Stimulated activated CD8-positive, alpha-beta memory T cell treated with anti-CD3 and anti-CD28 coated beads, Interleukin-2, amount 100 ng/mL, for 48 hours (primary cell): ENCODE measurements around the gene GJE1.

Experiments used
- DNase-seq, 2 donors: peaks; one replicate each; pipeline ENCODE4 v3.0.0-alpha.2; 2020; ENCODE audit warnings: low read depth in 2 of 2

GJE1 gene

DNA sequence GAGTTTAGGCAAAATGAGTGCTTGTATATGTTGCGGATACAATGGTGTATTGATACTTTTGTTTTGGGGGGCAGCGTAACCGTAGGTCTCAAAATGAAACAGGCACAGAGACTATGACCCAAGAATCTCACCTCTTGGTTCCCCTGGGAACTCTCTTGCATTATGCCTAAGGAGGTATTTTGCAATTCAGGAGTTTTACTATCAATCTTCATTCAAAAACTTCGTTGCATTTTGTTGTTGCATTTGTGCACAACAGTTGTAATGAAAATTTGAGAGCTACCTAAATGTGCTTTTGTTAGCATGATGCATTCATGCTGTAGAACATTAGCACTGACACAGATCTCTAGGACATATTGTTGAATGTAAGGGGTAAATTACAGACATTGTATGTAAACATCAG lies 32.5 kb downstream of the GJE1 start:
- no peak for DNase-seq

DNA sequence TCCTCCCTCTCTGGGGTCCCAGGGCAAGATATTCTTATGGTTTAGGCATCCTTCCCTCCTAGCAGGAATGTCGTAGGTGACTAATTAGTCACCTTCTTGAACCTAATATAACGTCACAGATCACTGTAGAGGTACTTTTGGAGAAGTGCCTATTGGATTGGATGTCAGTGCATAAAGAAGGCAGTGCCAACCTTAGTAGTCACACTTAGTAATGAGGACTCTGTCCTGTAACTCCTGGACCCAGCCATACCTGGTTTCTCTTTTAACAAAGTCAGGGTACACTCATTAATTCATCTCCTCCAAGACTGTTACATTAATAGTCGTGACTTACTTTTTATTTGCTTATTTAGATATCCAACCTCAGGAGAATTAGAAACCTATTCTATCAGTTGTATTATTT lies 34.3 kb downstream of the GJE1 start:
- DNase-seq = no peak

DNA sequence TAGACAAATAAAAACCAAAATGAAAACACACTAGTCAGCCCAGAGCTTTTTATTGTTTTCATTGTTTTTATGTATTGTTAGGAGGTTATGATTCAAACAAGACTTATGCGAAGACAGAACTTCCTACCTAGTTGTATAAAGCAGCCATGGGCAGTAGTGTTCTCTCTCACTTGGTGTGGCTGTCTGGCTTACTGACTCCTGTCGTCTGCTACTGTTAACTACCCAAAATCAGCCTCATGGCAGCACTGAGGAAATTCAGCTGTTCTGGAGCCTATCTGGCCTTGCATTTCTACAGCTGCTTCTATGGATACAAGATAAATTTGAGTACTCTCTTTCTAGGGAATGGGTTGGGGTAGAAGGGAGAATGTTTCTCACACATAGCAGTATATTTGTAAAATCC lies 34.8 kb downstream of the GJE1 start:
- DNase-seq = no peak

DNA sequence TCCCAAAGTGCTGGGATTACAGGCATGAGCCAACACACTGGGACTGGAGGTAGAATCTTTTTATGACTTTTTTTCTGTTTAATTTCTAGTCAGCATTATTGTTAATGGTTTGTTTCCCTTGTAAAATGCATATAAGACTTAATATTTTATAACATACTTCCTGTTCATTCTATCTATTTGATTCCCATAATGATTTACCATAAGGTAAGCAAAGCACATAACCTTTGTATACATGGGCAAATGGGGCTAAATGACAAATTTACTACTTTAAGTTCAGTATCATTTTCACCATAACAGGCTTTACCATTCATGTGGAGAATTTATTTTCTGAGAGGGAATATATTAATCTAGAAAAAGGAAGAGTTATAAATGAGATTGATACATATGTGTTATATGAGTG lies 38.6 kb downstream of the GJE1 start:
- DNase-seq = no peak

DNA sequence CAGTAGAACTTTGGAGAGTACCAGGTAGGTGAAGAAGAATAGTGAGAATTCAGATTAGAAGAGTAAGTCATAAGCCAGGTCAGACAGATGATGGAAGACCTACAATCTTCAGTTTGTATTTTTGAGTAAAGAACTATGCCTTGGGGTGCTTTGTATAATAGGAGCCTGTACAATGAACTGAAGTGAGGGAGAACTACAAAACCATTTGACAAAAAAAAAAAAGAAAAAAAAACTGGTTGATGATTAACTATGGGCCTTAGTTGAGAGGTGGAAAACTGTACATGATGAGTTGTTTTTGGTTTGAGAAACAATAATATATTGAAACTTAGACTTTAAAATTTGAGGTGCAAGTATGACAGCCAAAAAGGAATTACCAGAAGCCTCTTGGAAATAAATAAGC lies 40.0 kb downstream of the GJE1 start:
- DNase-seq = no peak

DNA sequence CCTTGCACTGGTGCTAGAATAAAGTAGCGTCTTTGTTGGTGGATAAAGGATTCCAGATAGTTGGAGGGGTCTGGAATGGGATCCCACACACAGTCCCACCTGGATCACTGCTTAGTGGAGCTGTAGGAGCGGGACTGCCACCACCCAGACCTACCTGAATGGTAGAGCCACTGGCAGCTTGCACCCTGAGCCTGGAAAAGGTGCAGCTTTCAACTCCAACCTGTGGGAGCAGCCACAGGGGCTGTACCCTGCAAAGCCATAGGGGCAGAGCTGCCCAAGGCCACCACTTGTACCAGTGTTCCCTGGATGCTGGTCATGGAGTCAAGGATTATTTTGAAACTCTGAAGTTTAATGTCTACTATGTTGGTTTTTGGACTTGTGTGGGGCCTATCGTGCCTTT lies 41.3 kb downstream of the GJE1 start:
- DNase-seq = no peak

DNA sequence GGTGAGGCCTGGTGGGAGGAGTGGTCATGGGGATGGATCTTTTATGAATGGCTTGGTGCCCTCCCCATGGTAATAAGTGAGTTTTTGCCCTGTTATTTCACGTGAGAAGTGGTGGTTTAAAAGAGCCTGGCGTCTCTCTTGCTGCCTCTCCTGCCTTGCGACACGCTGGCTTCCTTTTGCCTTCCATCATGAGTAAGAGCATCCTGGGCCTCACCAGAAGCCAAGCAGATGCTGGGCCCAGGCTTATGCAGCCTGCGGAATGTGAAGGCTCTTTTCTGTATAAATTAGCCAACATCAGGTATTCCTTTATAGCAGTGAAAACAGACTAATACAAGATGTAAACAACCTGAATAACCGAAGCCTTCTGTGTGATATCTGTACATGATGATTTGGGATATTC lies 42.0 kb downstream of the GJE1 start:
- DNase-seq = no peak

DNA sequence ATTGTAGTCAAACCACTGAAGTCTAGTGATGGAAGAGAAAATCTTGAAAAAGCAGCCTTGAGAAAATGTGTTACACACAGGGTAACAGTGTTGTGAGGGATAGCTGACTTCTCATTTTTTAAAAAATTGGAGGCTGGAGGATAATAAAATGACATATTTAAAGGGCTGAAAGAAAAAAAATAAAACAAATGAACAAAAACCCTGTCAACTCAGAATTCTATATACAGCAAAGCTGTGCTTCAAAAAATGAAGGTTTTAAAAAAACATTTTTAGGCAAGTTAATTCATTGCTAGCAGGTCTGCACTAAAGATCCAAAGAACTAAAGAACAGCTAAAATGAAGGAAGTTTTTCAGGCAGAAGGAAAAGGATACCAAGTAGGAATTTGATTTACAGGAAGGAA lies 45.4 kb downstream of the GJE1 start:
- DNase-seq = no peak

DNA sequence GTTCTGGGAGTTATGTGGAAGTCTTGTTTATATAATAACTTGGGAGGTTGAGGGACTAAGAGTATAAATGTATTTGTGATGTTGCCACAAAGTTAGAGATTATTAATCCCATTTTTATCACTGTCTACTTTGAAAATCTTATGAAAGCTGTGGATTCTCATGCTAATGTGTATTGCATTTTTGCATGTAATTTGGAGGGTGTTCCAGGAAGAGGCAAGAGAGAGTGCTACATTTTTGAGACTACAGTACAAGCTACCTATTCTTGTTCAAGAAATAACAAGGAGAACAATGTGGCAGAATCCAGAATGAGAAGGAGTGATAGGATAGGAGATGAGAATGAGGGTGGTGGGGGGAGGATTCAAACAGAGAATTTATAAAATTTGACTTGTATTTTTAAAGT lies 49.3 kb downstream of the GJE1 start:
- DNase-seq = no peak

DNA sequence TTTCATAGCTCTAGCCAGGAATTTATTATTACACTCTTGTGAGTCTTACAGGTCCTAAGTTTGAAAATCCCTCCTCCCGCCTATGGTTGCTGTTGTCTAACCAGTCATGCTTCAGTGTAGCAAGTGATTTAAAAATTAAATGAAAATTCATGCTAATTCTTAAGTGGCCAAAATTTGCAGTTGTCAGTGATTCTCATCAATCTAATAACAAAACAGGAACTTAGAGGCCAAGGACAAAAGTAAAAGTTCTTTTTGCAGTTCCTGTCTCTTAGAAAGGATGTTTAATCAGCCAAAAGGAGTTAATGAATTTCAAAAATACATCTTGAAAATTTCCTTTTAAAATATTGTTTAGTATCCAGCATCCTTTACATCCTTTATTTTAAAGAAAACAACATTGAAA lies 50.6 kb downstream of the GJE1 start:
- DNase-seq = no peak

DNA sequence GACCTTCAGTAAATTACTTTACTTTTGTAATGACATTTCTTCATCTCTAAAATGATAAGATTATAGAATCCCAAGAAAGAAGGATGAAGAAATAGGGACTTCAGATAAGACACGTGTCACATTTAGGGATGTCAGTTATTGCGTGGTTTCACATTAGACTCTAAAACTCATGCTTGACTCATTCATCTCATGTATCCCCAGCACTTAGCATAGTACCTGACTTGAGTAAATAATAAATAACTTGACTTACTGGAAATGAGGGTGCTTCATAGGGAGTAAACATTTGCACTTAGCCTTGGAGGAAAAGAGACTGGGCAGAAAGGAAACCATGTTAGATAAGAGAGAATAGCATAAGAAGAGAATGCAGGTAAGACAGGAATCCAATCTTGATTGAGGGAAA lies 51.6 kb downstream of the GJE1 start:
- no peak for DNase-seq
